GM13976 (cell line): ENCODE data around the gene C5orf58.
"Not testable (repeated sequence)": the region's sequence is repeated elsewhere in the genome, so short reads cannot be mapped to it uniquely, and the experiment has no call there.

ENCODE experiments used
- DNase-seq: peaks from one replicate; pipeline ENCODE4 v3.0.0; 2012; ENCODE audit warnings: low spot score
- in situ Hi-C: fragments of 300-500 bp; cut with MboI; formaldehyde crosslinking; loops from one replicate; pipeline ENCODE4 v1.12.0; 2022; ENCODE audit warnings: low sequenced_read_pairs, mixed read lengths, inconsistent platforms; ENCODE audit not compliant: unreplicated experiment
- TF ChIP-seq, protein P1 (sequence below): IDR thresholded peaks from 2 replicates; pipeline ENCODE4 v1.5.1; 2012; ENCODE audit warnings: borderline replicate concordance, mild to moderate bottlenecking; ENCODE audit not compliant: insufficient read depth; ENCODE audit errors: extremely low read depth, missing control alignments, control extremely low read depth

C5orf58 gene

DNA sequence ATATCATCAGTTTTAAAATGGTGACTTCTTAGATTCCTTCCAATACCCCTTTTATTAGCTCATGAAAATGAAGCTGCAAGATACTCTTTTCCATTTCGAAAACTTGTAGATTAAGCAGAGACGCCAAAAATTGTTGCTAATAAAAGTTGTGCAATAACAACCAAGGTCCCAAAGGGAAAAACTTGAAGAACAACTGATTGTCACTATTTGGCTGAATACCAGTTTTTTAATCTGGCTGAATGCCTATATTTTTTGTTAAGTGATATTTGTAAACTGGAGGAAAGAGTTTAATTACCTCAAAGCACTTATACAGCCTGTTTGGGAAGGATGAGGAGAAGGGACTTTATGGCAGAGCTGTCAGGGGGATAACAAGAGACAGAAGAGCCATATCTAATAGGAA lies 14.6 kb downstream of the C5orf58 start:
- in situ Hi-C loops, result no loop called here
- no peak for DNase-seq

GRCh38 chr5:170248172-170248930 lies 15.6 kb downstream of the C5orf58 start:
- DNase-seq, result no peak
- TF ChIP-seq, protein P1, sequence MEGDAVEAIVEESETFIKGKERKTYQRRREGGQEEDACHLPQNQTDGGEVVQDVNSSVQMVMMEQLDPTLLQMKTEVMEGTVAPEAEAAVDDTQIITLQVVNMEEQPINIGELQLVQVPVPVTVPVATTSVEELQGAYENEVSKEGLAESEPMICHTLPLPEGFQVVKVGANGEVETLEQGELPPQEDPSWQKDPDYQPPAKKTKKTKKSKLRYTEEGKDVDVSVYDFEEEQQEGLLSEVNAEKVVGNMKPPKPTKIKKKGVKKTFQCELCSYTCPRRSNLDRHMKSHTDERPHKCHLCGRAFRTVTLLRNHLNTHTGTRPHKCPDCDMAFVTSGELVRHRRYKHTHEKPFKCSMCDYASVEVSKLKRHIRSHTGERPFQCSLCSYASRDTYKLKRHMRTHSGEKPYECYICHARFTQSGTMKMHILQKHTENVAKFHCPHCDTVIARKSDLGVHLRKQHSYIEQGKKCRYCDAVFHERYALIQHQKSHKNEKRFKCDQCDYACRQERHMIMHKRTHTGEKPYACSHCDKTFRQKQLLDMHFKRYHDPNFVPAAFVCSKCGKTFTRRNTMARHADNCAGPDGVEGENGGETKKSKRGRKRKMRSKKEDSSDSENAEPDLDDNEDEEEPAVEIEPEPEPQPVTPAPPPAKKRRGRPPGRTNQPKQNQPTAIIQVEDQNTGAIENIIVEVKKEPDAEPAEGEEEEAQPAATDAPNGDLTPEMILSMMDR, result no peak
- in situ Hi-C loops, result no loop called here

More for the DNA sequence above, 14.6 kb downstream of the C5orf58 start:
- TF ChIP-seq, protein P1, result no peak

DNA sequence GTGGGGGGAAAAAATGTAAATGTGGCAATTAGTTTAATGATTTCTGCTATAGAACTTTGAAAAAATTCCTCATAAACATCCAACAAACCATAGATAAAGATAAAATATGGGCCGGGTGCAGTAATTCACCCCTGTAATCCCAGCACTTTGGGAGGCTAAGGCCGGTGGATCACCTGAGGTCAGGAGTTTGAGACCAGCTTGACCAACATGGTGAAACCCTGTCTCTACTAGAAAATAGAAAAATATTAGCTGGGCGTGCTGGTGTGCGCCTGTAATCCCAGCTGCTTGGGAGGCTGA lies 16.1 kb downstream of the C5orf58 start:
- DNase-seq, in situ Hi-C loops: not testable (repeated sequence)

DNA sequence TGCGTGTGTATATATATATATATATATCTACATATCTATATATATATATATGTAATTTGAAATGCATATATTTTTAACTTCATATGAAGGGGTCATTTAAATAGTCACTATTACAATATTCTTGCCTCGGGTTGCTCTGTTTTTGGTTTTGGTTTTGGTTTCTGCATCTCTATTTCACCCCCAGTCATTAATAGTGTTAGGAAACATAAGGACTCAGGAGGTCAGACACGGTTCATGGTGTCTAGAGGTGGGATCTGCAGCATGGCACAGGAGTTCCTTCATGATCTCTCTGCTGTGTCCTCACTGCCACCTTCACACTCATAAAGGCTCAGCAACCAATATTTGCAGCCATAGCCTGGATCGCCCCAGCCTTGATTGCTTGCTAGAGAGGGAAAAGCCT lies 16.6 kb downstream of the C5orf58 start:
- TF ChIP-seq, protein P1, result no peak
- in situ Hi-C loops, result no loop called here
- no peak for DNase-seq

DNA sequence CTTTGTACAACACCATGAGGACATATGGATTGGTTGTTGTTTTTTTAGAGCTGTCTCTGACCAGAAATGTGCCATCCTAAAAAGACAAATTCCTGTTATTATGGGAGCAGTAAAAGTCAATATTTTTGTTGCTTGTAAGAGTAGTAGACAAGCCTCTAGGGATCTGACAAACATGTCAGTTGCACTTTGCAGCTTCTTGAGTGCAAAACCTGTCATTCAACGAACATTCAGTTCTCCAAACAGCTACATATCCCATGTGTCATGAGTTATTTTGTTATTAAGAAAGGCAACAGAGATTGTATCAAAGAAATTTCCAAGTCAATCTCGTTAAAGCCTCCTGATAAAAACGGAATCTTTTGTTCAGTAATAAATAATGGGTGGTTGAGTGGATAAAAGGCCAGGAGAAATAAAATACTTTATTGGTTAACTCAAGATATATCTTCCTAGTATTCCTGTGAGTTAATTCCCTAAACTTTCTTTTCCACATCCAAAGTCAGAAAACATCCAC lies 18.1 kb downstream of the C5orf58 start:
- TF ChIP-seq, protein P1, result no peak
- in situ Hi-C loops, result no loop called here
- no peak for DNase-seq

DNA sequence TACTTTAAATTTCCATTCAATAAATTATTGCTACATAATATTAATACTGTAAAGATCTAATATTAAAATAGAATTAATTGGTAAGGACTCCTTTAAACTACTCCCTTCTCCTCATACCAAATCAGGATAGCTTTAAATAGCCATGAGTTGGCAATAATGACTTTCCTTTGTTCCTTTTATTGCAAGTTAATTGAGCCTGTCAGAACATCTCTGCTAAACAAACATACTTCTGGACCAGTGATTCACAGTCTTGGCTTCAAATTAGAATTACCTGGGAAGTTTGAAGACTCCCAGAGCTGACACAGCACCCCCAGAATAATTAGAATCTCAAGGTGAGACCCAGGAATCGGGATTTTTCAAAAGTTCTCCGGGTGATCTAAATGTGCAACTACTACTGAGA lies 18.7 kb downstream of the C5orf58 start:
- no peak for DNase-seq
- in situ Hi-C loops, result no loop called here
- TF ChIP-seq, protein P1, result no peak

DNA sequence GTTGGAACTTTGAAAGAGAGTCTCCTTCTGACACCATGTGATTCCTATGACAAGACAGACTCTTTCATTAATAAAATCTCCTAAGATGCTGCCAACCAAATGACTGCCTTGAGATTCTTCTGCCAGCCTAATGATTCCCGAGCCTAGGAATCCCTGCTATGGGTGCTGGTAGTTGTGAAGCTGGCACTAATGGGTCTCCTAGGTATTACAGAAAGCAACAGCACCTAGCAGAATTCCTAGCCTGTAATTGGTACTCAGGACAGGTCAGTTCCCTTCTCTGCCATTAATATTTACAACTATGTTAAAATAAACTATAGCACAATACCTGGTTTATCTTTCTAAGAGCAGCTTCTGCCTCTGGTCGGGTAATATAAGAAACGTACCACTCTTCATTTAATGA lies 19.3 kb downstream of the C5orf58 start:
- no peak for DNase-seq
- TF ChIP-seq, protein P1, result no peak
- in situ Hi-C loops, result no loop called here
